Fibroblast of skin of back (primary cell): Measurements from ENCODE around the gene TMPRSS13.
"Not testable (repeated sequence)": the region's sequence is repeated elsewhere in the genome, so short reads cannot be mapped to it uniquely, and the experiment has no call there.

Experiments
- DNase-seq: peaks from one replicate; pipeline ENCODE4 v3.0.0-alpha.2; 2013

The TMPRSS13 gene

DNA sequence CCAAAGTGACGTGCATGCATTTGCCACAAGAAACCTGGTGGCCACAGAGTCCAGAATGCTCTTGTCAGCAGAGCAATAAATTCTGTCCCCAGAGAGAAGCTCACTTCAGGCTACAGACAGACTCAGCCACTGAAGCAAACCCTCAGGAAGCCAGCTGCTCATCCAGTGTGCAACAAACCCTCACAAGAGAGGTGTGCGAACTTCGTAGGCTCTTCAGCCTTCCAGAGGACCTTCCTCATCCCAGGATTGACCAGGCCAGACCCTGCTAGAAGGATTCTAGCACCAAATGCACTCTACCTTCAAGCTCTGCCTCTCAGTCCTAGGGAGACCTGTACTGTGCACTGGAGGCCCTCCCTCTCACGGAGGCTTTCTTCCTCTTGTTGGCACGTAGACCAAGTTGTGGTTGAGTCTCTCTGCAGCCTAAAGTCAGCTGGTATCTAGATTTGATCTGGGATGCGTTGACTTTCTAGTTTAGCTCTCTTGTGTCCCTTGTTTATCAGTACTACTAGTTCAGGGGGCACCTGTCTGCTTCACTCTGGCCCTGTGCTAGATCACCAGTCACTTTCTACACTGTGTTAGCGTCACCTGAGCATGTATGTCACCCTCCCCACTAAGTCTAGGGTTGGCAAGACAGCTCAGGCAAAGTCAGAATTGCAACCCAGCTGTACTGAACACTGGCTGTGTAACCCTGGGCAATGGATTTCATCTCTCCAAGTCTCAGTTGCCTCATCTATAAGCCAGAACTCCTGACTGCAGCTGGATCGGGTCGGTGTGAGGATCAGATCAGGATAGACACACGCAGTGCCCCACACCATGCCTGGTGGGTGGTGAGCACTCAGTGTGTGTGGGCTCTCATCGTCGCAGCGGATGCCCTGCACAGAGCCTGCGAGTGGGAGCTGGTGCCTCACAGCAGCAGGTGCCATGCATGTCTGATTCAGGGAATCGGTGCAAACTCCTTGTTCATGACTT lies 22.1 kb upstream of the TMPRSS13 start:
- DNase-seq, result no peak

DNA sequence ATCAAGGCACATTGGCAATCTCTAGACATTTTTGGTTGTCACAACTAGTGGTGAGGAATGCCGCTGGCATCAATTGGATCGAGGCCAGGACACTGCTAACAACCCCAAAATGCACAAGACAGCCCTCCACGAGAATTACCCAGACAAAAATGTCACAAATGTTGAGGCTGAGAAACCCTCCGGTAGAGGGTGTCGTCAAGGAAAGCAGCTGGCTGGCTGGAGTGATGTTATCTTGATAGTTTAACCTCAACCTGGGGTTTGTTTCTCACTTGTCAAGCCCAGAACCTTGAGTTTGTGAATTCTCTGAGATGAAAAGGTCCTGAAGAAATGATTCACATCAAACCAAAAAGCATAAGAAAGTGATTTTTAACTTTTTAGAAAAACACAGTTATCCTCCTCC lies 21.1 kb upstream of the TMPRSS13 start:
- no peak for DNase-seq

DNA sequence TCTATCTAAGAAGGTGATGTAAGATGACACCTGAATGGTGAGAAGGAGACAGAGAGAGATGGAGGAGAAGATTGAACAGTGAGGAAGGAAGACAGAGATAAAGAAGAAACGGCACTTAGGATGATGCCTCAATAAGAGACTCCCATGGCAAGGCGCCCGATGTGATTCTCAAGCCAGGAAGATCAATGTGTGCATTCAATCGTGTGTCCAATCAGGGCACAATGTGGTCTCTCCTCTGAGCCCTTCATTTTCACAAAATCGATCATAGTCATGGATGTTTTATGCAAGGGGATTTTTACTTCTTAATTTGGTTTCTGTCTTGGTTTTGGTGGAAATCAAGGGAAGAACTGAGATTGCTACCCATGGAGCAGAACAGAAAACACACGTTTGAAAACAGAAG lies 19.9 kb upstream of the TMPRSS13 start:
- DNase-seq, result no peak

DNA sequence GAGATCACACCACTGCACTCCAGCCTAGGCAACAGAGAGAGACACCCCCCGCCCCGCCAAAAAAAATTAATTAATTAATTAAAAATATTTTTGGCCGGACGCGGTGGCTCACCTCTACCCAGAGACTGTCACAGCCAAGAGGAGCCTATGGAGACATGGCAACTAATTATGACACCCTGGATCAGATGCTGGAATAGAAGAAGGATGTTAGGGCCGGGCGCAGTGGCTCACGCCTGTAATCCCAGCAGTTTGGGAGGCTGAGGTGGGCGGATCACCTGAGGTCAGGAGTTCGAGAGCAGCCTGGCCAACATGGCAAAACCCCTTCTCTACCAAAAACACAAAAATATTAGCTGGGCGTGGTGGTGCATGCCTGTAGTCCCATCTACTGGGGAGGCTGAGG lies 19.3 kb upstream of the TMPRSS13 start:
- not testable (repeated sequence) for DNase-seq

DNA sequence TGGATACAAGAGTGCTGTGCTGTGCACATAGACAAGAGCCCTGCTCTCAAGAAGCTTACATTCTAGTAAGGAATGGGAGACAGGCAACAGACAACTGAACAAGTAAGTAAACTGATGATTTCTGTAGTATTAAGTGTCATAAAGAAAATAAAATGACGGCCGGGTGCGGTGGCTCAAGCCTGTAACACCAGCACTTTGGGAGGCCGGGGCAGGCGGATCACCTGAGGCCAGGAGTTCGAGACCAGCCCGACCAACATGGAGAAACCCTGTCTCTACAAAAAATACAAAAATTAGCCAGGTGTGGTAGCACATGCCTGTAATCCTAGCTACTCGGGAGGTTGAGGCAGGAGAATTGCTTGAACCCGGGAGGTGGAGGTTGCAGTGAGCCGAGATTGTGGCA lies 18.5 kb upstream of the TMPRSS13 start:
- not testable (repeated sequence) for DNase-seq

DNA sequence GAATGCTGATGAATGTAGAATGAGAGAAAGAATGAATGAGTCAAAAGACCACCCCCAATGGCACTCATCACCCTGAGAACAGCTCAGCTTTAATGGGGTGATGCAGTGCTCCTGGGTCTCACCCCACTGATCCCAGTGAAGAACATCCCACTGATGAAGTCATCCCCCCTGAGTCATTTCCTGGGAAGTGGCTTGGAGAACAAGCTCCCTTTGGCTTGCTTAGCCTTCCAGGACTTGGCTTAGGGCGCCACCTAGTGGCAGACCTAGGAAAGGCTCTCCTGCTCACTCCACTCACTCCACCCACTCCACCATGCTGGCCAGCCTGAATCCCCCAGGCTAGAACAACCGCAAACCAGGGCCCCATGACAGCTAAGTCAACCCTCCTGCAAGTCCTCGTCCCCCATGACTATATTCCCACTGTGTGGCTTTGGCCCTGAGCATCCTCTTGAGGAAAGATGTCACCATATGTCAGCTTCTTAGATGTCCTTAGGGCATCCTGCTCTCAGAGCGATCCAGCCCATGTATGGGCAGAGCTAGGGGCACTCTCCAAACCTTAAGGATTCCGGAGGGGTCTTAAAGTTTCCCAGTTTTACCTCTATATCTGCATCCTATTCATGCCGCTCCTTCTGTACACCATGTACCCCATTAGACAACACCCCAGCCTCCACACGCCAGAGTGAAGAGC lies 17.8 kb upstream of the TMPRSS13 start:
- peak; percentile 92 for DNase-seq

DNA sequence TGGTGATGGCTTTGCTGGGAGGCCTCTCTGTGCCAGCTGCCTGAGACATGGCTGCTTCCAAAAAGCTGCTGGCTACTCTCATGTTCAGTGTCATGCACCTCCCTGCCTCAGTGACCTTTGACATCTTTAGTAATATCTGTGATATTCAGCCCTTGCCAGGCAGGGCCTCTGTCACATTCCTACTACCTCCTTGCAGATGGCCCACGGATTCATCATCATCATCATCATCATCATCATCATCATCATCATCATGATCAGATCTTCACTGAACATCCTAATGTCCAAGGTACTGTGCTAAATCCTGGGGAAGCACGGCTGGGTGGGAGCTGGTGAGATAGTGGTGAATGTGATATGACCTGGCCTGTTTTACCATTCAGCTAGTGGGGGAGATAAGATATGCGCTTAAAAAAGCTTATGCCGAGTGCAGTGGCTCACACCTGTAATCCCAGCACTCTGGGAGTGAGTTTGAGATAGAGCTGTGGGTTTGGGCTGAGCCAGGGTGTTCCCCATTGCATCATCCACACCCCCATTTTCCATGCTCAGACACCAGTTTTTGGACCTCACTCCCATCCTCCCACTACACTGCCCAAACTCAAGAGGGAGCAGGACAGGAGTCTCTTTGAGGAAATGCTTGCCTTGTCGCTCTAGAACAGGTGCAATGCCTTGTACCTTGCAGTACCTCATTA lies 17.1 kb upstream of the TMPRSS13 start:
- no peak for DNase-seq

DNA sequence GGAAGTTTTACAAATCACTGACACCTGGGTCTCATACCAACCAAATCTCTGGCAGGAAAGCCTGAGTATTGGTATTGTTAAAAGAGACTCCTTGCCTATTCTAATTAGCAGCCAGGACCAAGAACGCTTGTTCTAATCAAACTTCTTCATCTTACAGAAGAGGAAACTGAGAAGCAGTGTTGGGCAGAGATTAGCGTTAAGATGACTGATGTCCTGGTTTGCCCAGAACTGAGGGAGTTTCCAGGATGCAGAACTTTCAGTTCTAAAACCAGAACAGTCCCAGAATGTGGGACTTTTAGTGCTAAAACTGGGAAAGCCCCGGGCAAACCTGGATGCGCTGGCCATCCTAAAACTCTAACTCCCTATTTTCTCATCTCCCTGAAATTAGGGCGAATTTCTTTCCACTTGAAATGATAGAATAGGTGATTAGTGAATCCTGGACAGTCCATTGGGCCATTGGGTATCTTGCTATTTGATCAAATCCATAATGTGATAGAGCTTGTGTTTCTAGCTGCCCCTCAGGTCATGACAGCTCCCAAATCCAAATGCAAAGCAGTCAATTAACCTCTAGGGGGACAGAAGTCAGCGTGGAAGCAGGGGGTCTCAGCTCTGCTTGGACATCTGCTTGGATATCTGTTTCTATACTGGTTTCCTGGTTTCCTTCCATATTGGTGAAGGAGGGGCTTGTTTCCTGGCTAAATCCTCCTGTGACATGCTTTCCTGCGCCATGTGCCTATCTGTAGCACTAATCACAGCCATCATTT lies 16.0 kb upstream of the TMPRSS13 start:
- DNase-seq, result no peak

DNA sequence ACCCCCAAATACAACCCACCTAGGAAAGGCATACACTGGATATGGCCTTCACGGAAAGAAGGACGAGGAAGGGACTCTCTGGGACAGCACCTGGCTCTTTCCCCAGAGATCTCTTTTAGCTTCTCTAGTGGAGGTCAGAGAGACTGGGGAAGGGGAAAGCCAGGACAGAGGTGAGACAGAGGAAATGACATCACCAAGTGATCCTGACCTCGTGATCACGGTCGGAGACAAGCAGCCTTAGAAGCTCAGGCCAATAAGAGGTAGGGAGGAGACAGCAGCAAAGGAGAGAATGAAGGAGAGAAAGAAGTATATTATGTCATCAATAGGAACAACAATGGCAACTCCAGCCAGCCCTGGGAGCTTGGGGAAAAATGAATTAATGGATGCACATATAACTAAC lies 15.4 kb upstream of the TMPRSS13 start:
- no peak for DNase-seq

DNA sequence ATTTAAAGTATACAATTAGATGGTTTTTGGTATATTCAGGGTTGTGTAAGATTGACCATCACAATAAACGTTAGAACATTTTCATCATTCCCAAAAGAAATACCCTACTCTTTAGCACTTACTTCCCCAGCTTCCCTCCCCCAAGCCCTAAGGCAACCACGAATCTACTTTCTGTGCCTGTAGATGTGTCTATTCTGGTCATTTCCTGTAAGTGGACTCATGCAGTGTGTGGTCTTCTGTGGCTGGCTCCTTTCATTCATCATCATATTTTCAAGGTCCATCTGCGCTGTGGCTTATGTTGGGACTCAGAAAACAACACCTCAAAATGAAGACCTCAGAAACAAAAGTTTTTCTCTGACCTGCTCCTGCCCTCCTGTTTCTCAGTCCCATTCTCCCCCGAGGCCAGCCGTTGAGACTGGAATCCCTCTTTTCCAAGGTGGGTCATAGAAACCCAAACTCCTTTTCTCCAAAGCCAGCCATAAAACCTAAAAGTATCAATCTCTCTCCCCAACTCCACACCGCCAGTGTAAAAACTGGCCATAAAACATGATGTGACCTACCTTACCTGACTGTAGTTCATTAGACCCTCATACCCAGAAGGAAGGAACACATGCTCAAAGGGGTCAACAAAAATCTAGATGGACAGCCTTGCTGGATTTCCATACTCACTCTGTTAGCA lies 12.9 kb upstream of the TMPRSS13 start:
- DNase-seq, result no peak

DNA sequence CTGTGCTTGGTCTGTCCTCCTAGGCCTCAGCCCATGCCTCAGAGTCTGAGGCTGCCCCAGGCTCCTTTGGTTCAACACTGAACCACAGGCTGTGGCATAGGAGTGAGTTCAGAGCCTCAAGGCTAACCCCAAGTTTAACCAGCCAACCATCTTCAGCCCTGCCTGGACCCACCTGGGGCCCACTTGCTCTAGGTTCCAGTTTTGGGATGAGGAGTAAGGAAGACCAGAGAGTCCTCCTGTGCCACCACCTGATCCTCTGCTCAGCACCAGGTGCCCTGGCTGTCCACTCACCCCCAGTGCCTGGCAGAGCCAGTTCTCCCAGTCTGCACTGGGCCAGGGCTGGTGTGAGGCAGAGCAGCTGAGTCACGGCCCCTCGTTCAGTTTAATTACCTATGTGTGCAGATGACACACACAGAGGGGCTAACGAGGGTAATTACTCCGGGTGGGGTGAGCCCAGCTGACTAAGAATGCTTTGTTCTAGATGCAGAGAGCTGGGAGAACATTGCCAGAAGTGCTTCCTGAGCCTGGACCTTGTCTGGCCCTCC lies 12.0 kb upstream of the TMPRSS13 start:
- no peak for DNase-seq

DNA sequence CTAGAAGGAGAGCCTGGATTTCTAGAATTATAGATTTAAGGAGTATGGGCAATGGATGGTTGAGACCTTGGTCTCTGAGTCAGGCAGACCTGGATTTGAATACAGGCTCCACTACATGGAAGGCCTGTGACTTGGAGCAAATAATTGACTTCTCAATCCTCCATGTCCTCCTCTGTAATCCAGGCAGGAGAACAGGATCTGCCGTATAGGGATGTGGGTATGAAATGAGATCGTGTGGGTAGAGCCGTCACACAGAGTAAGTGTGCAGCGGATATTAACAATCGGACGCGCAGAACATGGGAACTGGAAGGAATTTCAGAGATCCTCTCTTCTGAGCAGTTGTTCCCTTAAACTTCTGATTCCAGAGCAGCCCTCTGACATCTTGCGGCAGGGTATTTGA lies 11.5 kb upstream of the TMPRSS13 start:
- no peak for DNase-seq

DNA sequence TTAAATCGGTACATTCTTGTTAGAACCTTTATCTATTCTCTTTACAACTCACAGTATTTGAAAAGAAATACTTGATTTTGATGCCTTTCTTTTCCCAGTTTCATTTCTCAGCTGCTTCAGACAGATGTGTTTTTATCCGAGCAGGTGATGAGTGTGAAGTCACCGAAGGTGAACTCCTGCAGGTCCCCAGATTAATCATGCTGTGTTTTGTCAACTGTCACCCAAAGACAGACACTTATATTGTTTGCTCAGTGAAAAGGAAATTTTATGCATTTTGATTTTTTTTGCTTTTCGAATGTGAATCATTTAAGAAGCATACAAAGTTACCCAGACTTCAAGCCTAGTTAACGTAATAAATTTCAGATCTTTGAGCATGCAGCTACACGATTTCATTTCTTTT lies 7.8 kb upstream of the TMPRSS13 start:
- DNase-seq, result no peak

DNA sequence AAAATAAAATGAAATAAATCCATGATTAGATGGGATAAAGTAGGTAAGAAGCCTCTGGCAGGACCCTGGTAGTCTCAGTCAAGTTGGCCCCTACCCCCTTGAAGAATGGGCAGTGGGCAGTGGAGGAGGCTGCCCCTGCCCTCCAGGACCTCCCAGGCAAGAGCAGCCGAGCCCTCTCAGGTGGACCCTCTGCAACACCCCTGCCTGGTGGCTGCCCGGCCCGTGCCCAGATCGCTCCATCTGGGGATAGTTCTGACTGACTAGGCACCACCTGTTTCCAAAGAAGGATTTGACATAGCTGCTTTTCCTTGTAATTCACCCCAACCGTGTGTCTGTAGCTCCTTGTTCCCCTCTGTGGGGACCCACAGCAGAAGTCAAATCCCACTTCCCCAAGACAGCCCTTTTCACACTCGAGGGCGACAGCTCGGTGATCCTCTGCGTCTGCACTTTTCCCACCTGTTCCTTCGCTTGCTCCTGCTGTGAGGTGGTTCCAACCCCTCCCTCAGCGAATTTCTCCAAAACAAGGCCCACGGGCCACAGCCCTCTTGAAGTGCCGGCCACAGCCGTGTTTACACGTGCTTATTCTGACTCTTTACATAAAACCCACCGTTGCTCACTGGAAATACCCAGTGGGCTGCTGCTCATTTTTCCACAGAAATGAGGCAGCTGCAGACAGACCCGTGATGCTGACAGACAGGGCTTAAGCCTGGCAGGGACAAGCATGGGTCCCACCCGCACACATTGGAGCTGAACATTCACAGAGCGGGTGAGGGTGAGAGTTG lies 5.5 kb upstream of the TMPRSS13 start:
- no peak for DNase-seq

DNA sequence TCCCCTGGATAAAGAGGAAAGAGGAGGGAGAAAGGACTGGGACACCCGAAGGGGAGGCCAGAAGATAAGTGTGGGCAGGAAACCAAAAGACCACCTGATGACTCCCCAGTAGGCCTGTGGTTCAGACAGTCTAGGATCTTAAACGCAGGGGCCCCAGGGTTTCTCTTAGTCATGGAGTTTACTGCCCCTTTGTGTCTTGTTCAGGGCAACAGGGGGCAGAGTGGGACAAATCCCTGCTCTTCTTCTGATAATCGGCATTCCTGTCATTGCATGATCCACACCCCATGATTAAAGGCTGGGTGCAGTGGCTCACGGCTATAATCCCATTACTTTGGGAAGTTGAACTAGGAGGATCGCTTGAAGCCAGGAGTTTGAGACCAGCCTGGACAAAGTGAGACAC lies 4.7 kb upstream of the TMPRSS13 start:
- DNase-seq, result no peak

DNA sequence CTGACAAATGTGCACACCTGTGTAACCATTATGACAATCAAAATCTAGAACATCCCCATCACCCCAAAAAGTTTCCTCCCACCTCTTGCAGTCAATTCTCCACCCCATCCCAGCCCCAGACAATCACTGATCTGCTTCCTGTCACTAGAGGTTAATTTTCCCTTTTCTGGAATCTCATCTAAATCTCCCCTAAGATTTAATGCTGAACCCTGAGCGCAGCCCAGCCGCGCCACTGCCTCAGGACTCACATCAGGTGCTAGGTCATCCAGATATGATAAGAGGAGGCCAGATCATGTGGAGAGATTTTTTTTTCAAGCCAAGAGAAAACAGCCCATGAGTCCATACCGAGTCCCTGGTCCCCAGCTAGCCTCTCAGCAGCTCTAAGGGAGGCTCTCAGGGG lies 4.3 kb upstream of the TMPRSS13 start:
- DNase-seq, result no peak

DNA sequence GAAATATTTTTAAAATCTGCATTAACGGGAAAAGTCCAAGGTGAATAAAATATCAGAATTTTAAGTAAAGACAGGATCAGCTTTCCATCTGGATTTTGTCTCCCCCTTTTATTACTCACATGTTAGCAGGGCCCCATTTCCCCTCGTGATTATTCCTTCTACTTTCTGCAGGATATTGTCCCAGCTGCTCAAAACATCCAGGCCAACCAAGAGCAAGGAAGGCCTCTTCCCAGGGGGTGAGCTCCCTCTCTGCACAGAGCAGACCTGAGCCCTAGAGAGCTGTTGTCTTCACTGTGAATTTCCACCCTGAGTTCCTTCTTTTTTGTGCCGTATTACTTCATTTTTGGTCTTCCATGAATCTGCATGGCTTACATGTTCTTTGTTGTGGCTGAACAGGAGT lies 3.7 kb upstream of the TMPRSS13 start:
- no peak for DNase-seq

DNA sequence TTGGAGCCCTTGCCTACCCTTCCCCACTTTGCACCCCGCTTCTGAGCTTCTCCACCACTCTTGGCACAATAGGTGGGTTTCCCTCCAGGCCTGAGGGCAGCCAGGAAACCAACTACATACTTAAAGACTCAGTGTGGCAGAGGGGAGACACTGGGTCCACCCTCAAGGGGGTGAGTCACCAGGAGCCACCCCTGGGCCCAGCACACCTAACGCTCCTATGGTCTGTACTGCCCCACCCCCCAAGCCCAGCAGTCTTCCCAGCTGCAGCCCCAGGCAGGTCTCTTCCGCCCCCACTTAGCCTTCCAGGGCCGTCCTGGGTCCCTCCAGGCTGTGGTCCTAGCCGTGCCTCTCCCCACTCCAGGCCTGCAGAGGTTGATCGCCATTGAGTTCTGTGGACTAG lies 3.2 kb upstream of the TMPRSS13 start:
- no peak for DNase-seq

DNA sequence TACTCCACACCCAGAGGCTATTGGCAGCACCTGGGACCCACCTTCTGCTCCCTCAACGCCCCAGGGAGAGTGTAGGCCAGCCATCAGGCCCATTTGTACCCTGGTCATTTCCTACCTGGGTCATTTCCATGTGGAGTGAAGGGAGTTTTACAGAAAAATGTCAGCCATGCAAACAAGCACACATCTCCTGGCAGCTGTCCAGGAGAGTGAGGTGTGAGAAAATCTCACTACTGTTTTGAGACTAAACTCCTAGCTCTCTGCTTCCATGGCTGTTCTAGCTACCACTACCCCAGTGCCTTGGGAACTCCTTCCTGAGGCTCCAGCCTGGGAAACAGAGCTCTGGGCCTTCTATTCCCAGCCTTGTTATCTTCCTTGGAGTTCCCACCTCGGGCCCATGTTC lies 2.8 kb upstream of the TMPRSS13 start:
- no peak for DNase-seq

DNA sequence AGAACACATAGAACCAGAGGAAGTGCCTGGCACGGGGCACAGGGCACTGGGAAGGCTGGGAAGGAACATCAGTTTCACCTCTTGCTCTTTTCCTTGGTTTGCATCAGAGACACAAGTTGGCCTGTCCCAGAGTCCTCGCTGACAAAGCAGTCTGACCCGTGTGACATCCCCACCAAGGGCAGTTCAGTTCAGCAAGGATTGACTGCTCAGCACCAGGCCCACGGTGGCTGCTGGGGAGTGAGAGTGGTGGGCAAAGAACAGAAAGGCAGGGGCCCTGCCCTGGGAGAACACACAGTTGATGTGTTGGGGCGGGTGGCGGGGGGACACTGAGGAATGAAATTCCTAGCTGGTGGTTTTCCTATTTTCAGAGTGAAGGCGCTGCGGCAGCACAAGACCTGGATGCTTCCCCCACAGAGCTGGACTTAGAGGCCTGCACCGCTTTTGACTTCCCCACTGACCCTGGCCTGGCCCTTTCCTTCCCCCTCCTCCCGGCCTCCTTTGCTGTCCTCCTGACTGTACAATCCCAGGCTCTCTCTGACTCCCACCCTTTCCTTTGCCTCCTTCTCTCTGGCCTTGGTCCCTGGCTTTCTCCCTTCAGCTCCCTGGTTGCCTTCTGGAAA lies 2.2 kb upstream of the TMPRSS13 start:
- DNase-seq, result no peak
